Endothelial cell of umbilical vein (primary cell): Measurements from ENCODE around the gene SURF6. TPM values are rescaled to one million over a fixed set of nuclear protein-coding genes. Genes with fewer than 3 reads are reported as not detected.

Source experiments
- BruUV-seq: library from RNA; stranded (reverse); fragments of 400-500 nt; replicated peaks from 2 replicates; lab custom pipeline; 2021; lab: Mats Ljungman, UMichigan
- CTCF ChIA-PET: fragments of 300-600, 350-600 bp; sonication (Branson Sonifier 250); formaldehyde crosslinking; loops from one replicate; lab custom pipeline; 2021; ENCODE audit warnings: antibody characterized with exemption, inconsistent platforms; lab: Charles Lee
- POLR2A ChIA-PET: fragments of 300-600, 350-600 bp; sonication (Branson Sonifier 250); formaldehyde crosslinking; loops from one replicate; lab custom pipeline; 2021; ENCODE audit warnings: antibody characterized with exemption, inconsistent platforms; lab: Charles Lee
- DNase-seq: peaks from one replicate; pipeline ENCODE4 v3.0.0-alpha.2; 2011; ENCODE audit warnings: low read depth, low spot score
- FAIRE-seq: peaks from 2 replicates; lab custom pipeline; 2011; peaks lifted over from hg19 to GRCh38; lab: Jason Lieb, UNC
- H2AFZ ChIP-seq: 2 replicates; pipeline ENCODE4 v1.6.0; 2012; ENCODE audit warnings: low read depth, low read length, control low read depth, inconsistent platforms
- H3K27ac ChIP-seq: 2 replicates; pipeline ENCODE4 v1.5.1; 2011; ENCODE audit warnings: low read depth, mild to moderate bottlenecking, control low read depth, low read length, moderate library complexity; ENCODE audit not compliant: insufficient read depth
- H3K27me3 ChIP-seq, 2 experiments: 2 replicates each; pipeline versions ENCODE4 v1.6.0 to v1.6.1; 2011; ENCODE audit warnings: low read length in 2 of 2, mixed read lengths in 1 of 2; ENCODE audit not compliant: control insufficient read depth in 2 of 2, insufficient read depth in 2 of 2
- H3K36me3 ChIP-seq, 2 experiments: 2 replicates in 1 of 2; 3 replicates in 1 of 2; pipeline ENCODE4 v1.5.1; 2011; ENCODE audit warnings: low read length in 2 of 2, mild to moderate bottlenecking in 1 of 2, moderate library complexity in 1 of 2; ENCODE audit not compliant: control insufficient read depth in 2 of 2, insufficient read depth in 2 of 2; ENCODE audit errors: extremely low read depth in 1 of 2
- H3K4me1 ChIP-seq: 3 replicates; pipeline ENCODE4 v1.5.1; 2011; ENCODE audit warnings: mild to moderate bottlenecking, low read length; ENCODE audit not compliant: control insufficient read depth, insufficient read depth; ENCODE audit errors: extremely low read depth
- H3K4me2 ChIP-seq: 2 replicates; pipeline ENCODE4 v1.6.1; 2011; ENCODE audit warnings: low read length, control low read depth, mixed read lengths; ENCODE audit not compliant: insufficient read depth
- H3K4me3 ChIP-seq, 3 experiments: fragments of 200-600 bp in 1 of 3; sonication (generic), shearing (Covaris generic) in 1 of 3; replicated peaks in 1 of 3; 2 replicates each; pipeline ENCODE4 v1.5.1; 2011 to 2016; ENCODE audit warnings: control low read depth in 3 of 3, low read length in 3 of 3, mild to moderate bottlenecking in 2 of 3, inconsistent platforms in 1 of 3, low read depth in 1 of 3, moderate library complexity in 1 of 3; ENCODE audit not compliant: insufficient read depth in 1 of 3
- H3K79me2 ChIP-seq: 2 replicates; pipeline ENCODE4 v1.6.0; 2012; ENCODE audit warnings: low read length, inconsistent platforms; ENCODE audit not compliant: control insufficient read depth, insufficient read depth
- H3K9ac ChIP-seq: replicated peaks from 2 replicates; pipeline ENCODE3; 2011; ENCODE audit warnings: low read length, control low read depth; ENCODE audit not compliant: insufficient read depth; ENCODE audit errors: extremely low read depth
- H3K9me1 ChIP-seq: replicated peaks from 3 replicates; pipeline ENCODE4 v1.6.0; 2011; ENCODE audit warnings: mild to moderate bottlenecking, low read length; ENCODE audit not compliant: control insufficient read depth, insufficient read depth; ENCODE audit errors: extremely low read depth
- H3K9me3 ChIP-seq: replicated peaks from 2 replicates; pipeline ENCODE4 v1.5.1; 2012; ENCODE audit warnings: low read length, inconsistent platforms; ENCODE audit not compliant: control insufficient read depth, insufficient read depth
- H4K20me1 ChIP-seq: replicated peaks from 2 replicates; pipeline ENCODE3; 2011; ENCODE audit warnings: mild to moderate bottlenecking, low read length; ENCODE audit not compliant: control insufficient read depth, insufficient read depth; ENCODE audit errors: extremely low read depth
- EZH2 ChIP-seq: IDR thresholded peaks from 2 replicates; pipeline ENCODE4 v1.6.1; 2012; ENCODE audit warnings: borderline replicate concordance, low read depth, mild to moderate bottlenecking, moderate library complexity, low read length, inconsistent platforms; ENCODE audit not compliant: severe bottlenecking
- FOS ChIP-seq: IDR thresholded peaks from 2 replicates; pipeline ENCODE4 v1.6.1; 2011; ENCODE audit warnings: mild to moderate bottlenecking, low read length, moderate library complexity, borderline replicate concordance; ENCODE audit not compliant: insufficient read depth
- GATA2 ChIP-seq: IDR thresholded peaks from 2 replicates; pipeline ENCODE4 v1.7.0; 2011; ENCODE audit warnings: low read depth, mild to moderate bottlenecking, moderate library complexity, mixed read lengths, low read length; ENCODE audit not compliant: insufficient read length, insufficient read depth
- JUN ChIP-seq: IDR thresholded peaks from 2 replicates; pipeline ENCODE4 v1.6.1; 2011; ENCODE audit warnings: borderline replicate concordance, low read depth; ENCODE audit not compliant: insufficient read length, insufficient read depth
- MYC ChIP-seq: IDR thresholded peaks from one replicate; pipeline ENCODE4 v1.6.1; 2011; ENCODE audit warnings: mild to moderate bottlenecking, low read depth, low read length
- POLR2A ChIP-seq: IDR thresholded peaks from 2 replicates; pipeline ENCODE4 v1.6.1; 2012; ENCODE audit warnings: low read depth, mild to moderate bottlenecking, control low read depth, low read length
- POLR2AphosphoS5 ChIP-seq: IDR thresholded peaks from 2 replicates; pipeline ENCODE4 v1.6.1; 2012; ENCODE audit warnings: low read depth, mild to moderate bottlenecking, control low read depth, low read length, moderate library complexity; ENCODE audit not compliant: insufficient read depth
- dilution Hi-C: fragments of 300-500 bp; cut with MboI; formaldehyde crosslinking; loops from one replicate; pipeline ENCODE4 v1.15.0; 2019; ENCODE audit warnings: low sequenced_read_pairs; ENCODE audit not compliant: extremely low pct_ligation_motif_present
- intact Hi-C: fragments of 100-400 bp; cut with micrococcal nuclease; formaldehyde crosslinking; loops from one replicate; pipeline ENCODE4 v1.10.0; 2022
- polyA plus RNA-seq, 4 experiments: library from polyadenylated mRNA; depleted of rRNA in 3 of 4; stranded (reverse) in 3 of 4; unstranded in 1 of 4; fragments of >200 nt; gene quantifications; 2 replicates each; pipeline versions ENCODE4 v1.2.1 to v1.2.3, GENCODE V29; 2011 to 2012; ENCODE audit warnings: missing spikeins in 1 of 4
- total RNA-seq: library from RNA; stranded (reverse); gene quantifications from 2 replicates; pipeline ENCODE4 v1.2.3, GENCODE V29; 2021
- TF ChIP-seq, protein P1 (sequence below): IDR thresholded peaks from 2 replicates; pipeline ENCODE4 v1.6.1; 2011; ENCODE audit not compliant: insufficient read depth, insufficient read length
- TF ChIP-seq, protein P2 (sequence below), 2 donors: IDR thresholded peaks; 1 replicate in 1 of 2; 2 replicates in 1 of 2; pipeline ENCODE4 v1.5.1; 2011; ENCODE audit warnings: low read length in 2 of 2, mild to moderate bottlenecking in 2 of 2, moderate library complexity in 2 of 2, control low read depth in 1 of 2, inconsistent platforms in 1 of 2, low read depth in 1 of 2; ENCODE audit not compliant: insufficient read depth in 1 of 2; ENCODE audit errors: extremely low read depth in 1 of 2

The SURF6 gene
- total and polyA plus RNA-seq, 2 donors (not counting 3 experiments of a cell fraction or from before 2014, with no cell fraction given), result 4.9 to 16.0 TPM

DNA sequence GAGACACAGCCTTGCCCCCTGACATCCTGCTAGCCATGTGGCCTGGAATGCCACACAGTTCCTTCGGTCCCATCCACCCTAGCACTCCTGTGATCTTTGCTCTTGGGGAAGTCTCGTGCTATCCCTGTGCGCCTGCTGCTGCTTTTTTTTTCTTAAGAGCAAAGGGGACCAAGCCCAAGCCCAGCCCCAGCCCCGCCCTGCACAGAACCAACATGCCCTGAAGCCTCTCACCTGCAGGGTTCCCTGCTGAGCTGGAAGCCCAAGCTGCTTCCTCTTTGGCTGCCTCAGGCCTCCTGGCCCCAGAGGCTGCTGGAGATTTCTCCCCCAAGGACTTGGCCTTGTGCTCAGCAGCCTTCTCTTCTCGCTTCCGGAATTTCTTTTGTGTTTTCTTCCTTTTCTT, 1.8 kb downstream of the SURF6 start:
- dilution Hi-C loops, result no loop called here
- FAIRE-seq (no peak), DNase-seq (no peak)
- no peak overlapping the region for H2AFZ ChIP-seq
- no peaks in the 10 kb centered on the region for H4K20me1 ChIP-seq
- no peak overlapping the region for H3K4me2 ChIP-seq
- peaks cover 23% of the 10 kb centered on the region for H3K79me2 ChIP-seq
- POLR2A ChIA-PET, result no interaction called here
- peaks cover 11 to 39% of the 10 kb centered on the region in 2 experiments for H3K36me3 ChIP-seq
- no peak overlapping the region for H3K9ac ChIP-seq
- CTCF ChIA-PET, result interaction anchor here (0.7 to 2.4 kb wide), 2 partner anchors 95 to 148 kb away, joined by 3 to 18 read pairs; no protein-coding TSS in a partner anchor
- H3K9me1 ChIP-seq, result no peaks in the 10 kb centered on the region
- TF ChIP-seq MYC, result no peak
- TF ChIP-seq, protein P1, sequence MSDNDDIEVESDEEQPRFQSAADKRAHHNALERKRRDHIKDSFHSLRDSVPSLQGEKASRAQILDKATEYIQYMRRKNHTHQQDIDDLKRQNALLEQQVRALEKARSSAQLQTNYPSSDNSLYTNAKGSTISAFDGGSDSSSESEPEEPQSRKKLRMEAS, result no peak
- TF ChIP-seq, protein P2, sequence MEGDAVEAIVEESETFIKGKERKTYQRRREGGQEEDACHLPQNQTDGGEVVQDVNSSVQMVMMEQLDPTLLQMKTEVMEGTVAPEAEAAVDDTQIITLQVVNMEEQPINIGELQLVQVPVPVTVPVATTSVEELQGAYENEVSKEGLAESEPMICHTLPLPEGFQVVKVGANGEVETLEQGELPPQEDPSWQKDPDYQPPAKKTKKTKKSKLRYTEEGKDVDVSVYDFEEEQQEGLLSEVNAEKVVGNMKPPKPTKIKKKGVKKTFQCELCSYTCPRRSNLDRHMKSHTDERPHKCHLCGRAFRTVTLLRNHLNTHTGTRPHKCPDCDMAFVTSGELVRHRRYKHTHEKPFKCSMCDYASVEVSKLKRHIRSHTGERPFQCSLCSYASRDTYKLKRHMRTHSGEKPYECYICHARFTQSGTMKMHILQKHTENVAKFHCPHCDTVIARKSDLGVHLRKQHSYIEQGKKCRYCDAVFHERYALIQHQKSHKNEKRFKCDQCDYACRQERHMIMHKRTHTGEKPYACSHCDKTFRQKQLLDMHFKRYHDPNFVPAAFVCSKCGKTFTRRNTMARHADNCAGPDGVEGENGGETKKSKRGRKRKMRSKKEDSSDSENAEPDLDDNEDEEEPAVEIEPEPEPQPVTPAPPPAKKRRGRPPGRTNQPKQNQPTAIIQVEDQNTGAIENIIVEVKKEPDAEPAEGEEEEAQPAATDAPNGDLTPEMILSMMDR (IDR thresholded peaks at IDR 0.05; ENCODE audit: extremely low read depth in 1 of 2, insufficient read depth in 1 of 2, low read depth in 1 of 2, low read length in 2 of 2), result no peak
- TF ChIP-seq POLR2AphosphoS5, result no peak
- TF ChIP-seq JUN, result no peak
- no peak for TF ChIP-seq FOS
- TF ChIP-seq POLR2A, result no peak
- TF ChIP-seq GATA2, result no peak
- TF ChIP-seq EZH2, result no peak
- no peaks in the 10 kb centered on the region for H3K27me3 ChIP-seq
- intact Hi-C loops, result no loop called here
- no peak overlapping the region for H3K27ac ChIP-seq
- no TSS peak for BruUV-seq
- no peak overlapping the region for H3K4me3 ChIP-seq
- H3K4me1 ChIP-seq, result peaks cover 7% of the 10 kb centered on the region
- no peaks in the 10 kb centered on the region for H3K9me3 ChIP-seq
